ENCODE measurements around the gene AP1B1. TPM values are rescaled to one million over a fixed set of nuclear protein-coding genes. Genes with fewer than 3 reads are reported as not detected.

AP1B1 gene
- 58.6 TPM for total RNA-seq

DNA sequence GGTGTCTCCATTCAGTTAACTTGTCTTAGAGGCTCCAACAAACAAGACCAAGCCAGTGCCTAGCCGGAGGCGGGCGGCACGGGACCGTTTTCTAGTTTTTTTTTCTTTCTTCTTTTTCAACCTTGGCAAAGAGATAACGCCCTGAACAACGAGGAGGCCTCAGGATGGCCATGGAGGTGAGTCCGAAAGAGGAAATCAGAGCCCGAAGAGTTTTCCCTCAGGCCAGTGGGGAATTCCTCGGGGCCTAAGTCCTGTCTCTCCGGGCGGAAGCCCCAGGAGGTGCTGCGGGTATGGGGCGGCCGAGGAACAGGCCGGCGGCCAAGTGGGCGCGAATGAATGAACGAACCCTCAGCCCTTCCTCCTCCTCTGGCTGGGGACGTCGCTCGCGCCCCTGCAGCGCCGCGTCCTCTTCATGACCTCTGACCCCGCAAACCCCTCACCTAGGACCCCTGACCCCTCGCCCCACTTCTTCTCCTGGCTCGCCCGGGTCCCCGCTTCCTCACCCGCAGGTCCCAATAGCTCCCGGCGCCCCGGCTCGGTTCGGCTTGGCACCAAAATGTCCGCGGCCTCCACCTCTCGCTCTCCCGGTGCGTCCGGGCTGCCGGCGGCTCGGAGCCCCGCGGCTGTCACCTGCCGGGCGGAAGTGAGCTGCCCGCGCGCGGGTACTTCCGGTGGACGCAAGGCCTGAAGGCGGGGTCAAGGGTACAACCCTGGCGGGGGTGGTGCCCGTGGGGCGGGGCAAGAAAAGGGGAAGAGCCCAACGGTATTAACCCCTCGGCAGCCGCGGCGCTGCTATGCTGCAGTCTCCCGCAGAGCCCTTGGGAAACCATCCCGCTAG lies at the start of gene AP1B1:
Gene AP1B1 (minus strand): TSS at position 650 of the 838 bp plus-strand sequence. CDS start 21,327 bp downstream, outside the sequence.

DNA sequence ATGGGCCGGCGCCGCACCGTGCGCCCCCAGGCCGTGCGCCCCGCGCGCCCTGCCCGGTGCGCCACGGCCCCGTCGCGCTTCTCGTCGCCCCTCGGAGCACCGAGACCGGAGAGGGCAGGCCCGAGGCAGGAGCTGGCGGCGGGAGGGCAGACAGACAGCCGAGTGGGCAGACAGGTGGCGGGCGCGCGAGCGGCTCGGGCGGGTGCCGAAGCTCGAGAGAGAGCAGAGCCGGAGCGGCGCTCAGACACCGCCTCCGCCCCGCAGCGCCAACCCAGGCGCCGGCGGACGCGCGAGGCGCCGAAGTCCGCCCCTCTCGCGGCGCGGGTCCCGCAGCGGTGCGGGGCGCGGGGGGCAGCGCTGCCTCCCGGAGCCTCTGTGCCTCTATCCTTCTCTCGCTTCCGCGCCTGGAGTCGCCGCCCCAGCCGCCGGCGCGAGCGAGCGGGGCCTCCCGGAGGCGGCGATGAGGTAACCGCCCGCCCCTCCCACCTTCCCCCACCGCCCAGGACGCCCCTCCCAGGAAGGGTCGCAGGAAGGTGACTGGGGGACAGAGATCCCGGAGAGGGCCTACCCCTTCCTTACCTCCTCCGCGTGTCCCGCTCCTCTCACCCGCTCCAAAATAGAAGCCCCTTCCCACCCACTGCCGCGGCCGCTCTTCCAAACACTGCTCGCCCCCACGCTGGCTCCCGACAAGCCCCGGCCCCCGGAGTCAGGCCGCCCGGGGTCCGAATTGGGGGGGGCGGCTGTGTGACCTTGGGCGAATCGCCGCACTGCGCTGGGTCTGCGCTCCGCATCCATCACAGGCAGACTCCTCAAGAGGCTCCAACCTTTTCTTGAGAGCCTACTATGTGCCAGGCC lies 72.9 kb downstream of the AP1B1 start, which contains the start of gene RASL10A:
Gene RASL10A (minus strand): TSS at position 412 of the 855 bp plus-strand sequence. CDS start 451 bp downstream, outside the sequence.

DNA sequence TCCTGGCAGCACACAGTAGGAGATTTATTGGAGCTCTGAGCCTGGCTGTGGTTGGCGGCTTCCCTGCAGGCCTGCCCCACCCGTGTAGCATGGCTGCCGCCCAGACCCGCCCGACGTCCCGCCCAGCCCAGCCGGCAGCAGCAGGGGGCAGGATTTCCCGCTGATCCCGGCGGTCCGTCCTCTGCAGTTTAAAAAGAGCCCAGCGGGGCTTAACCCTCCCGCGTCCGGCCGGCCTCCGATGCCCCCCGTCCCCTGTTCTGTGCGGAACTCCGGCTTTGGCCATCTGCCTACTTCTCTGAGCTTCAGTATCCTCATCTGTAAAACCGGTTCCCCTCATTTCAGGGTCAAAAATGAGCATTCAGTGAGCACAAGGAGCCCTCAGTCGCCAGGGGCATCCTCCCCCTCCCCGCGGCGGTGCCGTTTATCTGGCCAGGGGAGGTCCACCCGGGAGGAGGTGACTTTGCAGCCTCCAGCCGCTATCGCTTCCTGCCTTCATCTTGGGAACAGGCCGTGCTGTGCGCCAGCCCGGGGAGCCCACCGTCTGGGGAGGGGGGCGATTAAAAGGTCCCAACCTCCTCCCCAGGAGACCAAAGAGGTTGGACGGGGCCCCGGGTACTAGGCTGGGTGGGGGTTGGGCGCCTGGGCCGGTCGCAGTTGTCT lies 82.1 kb downstream of the AP1B1 start, which contains the start of gene GAS2L1:
Gene GAS2L1 (plus strand): TSS at position 476 of the 660 bp plus-strand sequence. CDS start 1,456 bp downstream, outside the sequence.

Small RNAs within 50 kb of the gene (small RNA-seq; reads per million reads assigned to genes)
- gene AC000041.1 (not detected), gene MIR3653 (not detected)

Other genes with a start within 250 kb of the AP1B1 start
- gene EMID1, start 182.7 kb downstream of the AP1B1 start, total RNA-seq, result 21.5 TPM
- 22.1 TPM for gene RHBDD3, start 120.6 kb downstream of the AP1B1 start, total RNA-seq
- gene EWSR1, start 120.3 kb downstream of the AP1B1 start, total RNA-seq, result 170 TPM
- 6.5 TPM for gene GAS2L1, start 81.9 kb downstream of the AP1B1 start, total RNA-seq
- 1.6 TPM for gene RASL10A, start 72.9 kb downstream of the AP1B1 start, total RNA-seq
- gene RFPL1, start 50.0 kb upstream of the AP1B1 start, total RNA-seq, result not detected
- 4.4 TPM for gene NEFH, start 91.6 kb upstream of the AP1B1 start, total RNA-seq
- 40.1 TPM for gene THOC5, start 165.2 kb upstream of the AP1B1 start, total RNA-seq
- gene NIPSNAP1, start 192.5 kb upstream of the AP1B1 start, total RNA-seq, result 90.7 TPM
- 50.5 TPM for gene NF2, start 215.1 kb upstream of the AP1B1 start, total RNA-seq

All from diencephalon (tissue), 1 donor.